Measurements from ENCODE around the gene GNB5.

GNB5 gene

GRCh38 chr15:52236013-52236412, 44.8 kb upstream of the GNB5 start:
- Histone ChIP-seq H2BK5ac (ENCODE audit: low read depth, low read length, poor library complexity, severe bottlenecking) (no peak overlapping the region), H2BK15ac (ENCODE audit: low read depth, poor library complexity, severe bottlenecking) (no peak overlapping the region), H3K9me3 (ENCODE audit: control insufficient read depth, low read length) (no peaks in the 10 kb centered on the region), H3K9ac (ENCODE audit: low read length) (no peak overlapping the region), H3K27me3 (ENCODE audit: control insufficient read depth in 1 of 2, insufficient read depth in 1 of 2, low read length in 2 of 2) (no peaks in the 10 kb centered on the region), H3K4me2 (ENCODE audit: low read length, poor library complexity, severe bottlenecking) (no peak overlapping the region), H2AK5ac (ENCODE audit: low read length, severe bottlenecking) (no peak overlapping the region), H4K91ac (ENCODE audit: low read length) (no peak overlapping the region), H3K18ac (ENCODE audit: low read depth in 1 of 2, low read length in 2 of 2) (no peak overlapping the region), H2BK120ac (ENCODE audit: low read depth, low read length) (no peak overlapping the region), H3K4ac (ENCODE audit: low read depth in 1 of 2, low read length in 2 of 2) (no peak overlapping the region), H3K23ac (ENCODE audit: low read length in 2 of 2) (peak overlapping the region in 1 of 2 experiments; percentile 37), H3K36me3 (ENCODE audit: control insufficient read depth in 1 of 2, insufficient read depth in 2 of 2, low read depth in 1 of 2, low read length in 2 of 2) (no peaks in the 10 kb centered on the region), H3K79me1 (replicated peaks; ENCODE audit: low read length, poor library complexity, severe bottlenecking) (no peaks in the 10 kb centered on the region), H3K27ac (ENCODE audit: low read length, poor library complexity, severe bottlenecking) (no peak overlapping the region), H4K8ac (ENCODE audit: low read length) (no peak overlapping the region), H3K4me3 (ENCODE audit: insufficient read depth in 1 of 2, low read depth in 1 of 2, low read length in 2 of 2) (no peak overlapping the region), H3K4me1 (ENCODE audit: control insufficient read depth, insufficient read depth, low read depth, low read length) (peaks cover 10% of the 10 kb centered on the region), H2BK12ac (ENCODE audit: low read length in 2 of 2) (no peak overlapping the region), H2AFZ (ENCODE audit: low read depth, low read length) (no peak overlapping the region), H3K14ac (ENCODE audit: low read length in 2 of 2) (peak overlapping the region in 1 of 2 experiments; percentile 58)
- DNase-seq = no peak
- 87% methylated on average over 8 of the region's 8 CpGs for WGBS

- no peak overlapping the region for H2BK15ac ChIP-seq (ENCODE audit: low read depth, poor library complexity, severe bottlenecking)
- H3K23ac ChIP-seq (ENCODE audit: low read length in 2 of 2) = no peak overlapping the region
- H3K4ac ChIP-seq (ENCODE audit: low read depth in 1 of 2, low read length in 2 of 2) = no peak overlapping the region
- H2BK12ac ChIP-seq (ENCODE audit: low read length in 2 of 2) = no peak overlapping the region
- no peak overlapping the region for H3K4me3 ChIP-seq (ENCODE audit: insufficient read depth in 1 of 2, low read depth in 1 of 2, low read length in 2 of 2)
- H3K9me3 ChIP-seq (ENCODE audit: control insufficient read depth, low read length) = no peaks in the 10 kb centered on the region
- peaks cover 10% of the 10 kb centered on the region for H3K4me1 ChIP-seq (ENCODE audit: control insufficient read depth, insufficient read depth, low read depth, low read length)
- H4K91ac ChIP-seq (ENCODE audit: low read length) = no peak overlapping the region
- no peak overlapping the region for H3K27ac ChIP-seq (ENCODE audit: low read length, poor library complexity, severe bottlenecking)
- H3K14ac ChIP-seq (ENCODE audit: low read length in 2 of 2) = peak overlapping the region in 1 of 2 experiments; percentile 15
- no peak overlapping the region for H3K4me2 ChIP-seq (ENCODE audit: low read length, poor library complexity, severe bottlenecking)
- no peaks in the 10 kb centered on the region for H3K27me3 ChIP-seq (ENCODE audit: control insufficient read depth in 1 of 2, insufficient read depth in 1 of 2, low read length in 2 of 2)
- no peaks in the 10 kb centered on the region for H3K79me1 ChIP-seq (replicated peaks; ENCODE audit: low read length, poor library complexity, severe bottlenecking)
- peak overlapping the region in 1 of 2 experiments; percentile 0 for H3K18ac ChIP-seq (ENCODE audit: low read depth in 1 of 2, low read length in 2 of 2)
- no peak overlapping the region for H4K8ac ChIP-seq (ENCODE audit: low read length)
- 61% methylated on average over 17 of the region's 17 CpGs for WGBS
- no peak overlapping the region for H2BK120ac ChIP-seq (ENCODE audit: low read depth, low read length)
- no peak overlapping the region for H3K9ac ChIP-seq (ENCODE audit: low read length)
- no peak for DNase-seq
- H3K36me3 ChIP-seq (ENCODE audit: control insufficient read depth in 1 of 2, insufficient read depth in 2 of 2, low read depth in 1 of 2, low read length in 2 of 2) = no peaks in the 10 kb centered on the region
- H2AFZ ChIP-seq (ENCODE audit: low read depth, low read length) = no peak overlapping the region
- H2BK5ac ChIP-seq (ENCODE audit: low read depth, low read length, poor library complexity, severe bottlenecking) = no peak overlapping the region
- no peak overlapping the region for H2AK5ac ChIP-seq (ENCODE audit: low read length, severe bottlenecking)
Observed at GRCh38 chr15:52234596-52235541, 43.7 kb upstream of the GNB5 start.

DNA sequence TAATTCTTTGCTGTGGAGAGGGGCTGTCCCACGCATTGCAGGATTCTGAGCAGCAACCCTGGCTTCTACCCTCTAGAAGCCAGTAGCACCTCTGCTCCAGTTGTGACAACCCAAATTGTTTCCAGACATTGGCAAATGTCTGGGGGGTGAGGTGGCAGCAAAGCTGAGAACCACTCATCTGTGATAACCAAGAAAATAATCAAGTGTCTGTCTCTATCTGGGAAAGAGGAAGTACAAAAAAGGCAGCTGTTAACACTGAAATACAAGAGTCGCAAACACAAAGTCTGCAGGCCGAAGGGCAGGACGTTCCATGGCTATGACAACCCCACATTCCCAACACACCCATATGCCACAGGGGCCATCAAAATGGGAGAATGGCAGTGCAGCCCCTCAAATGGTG, 42.2 kb upstream of the GNB5 start:
- Histone ChIP-seq H3K4ac (ENCODE audit: low read depth in 1 of 2, low read length in 2 of 2) (no peak overlapping the region), H3K4me2 (ENCODE audit: low read length, poor library complexity, severe bottlenecking) (no peak overlapping the region), H3K4me3 (ENCODE audit: insufficient read depth in 1 of 2, low read depth in 1 of 2, low read length in 2 of 2) (peak overlapping the region in 1 of 2 experiments; percentile 36), H3K9me3 (ENCODE audit: control insufficient read depth, low read length) (no peaks in the 10 kb centered on the region), H2BK120ac (ENCODE audit: low read depth, low read length) (no peak overlapping the region), H3K14ac (ENCODE audit: low read length in 2 of 2) (no peak overlapping the region), H3K9ac (ENCODE audit: low read length) (peak overlapping the region; percentile 19), H3K18ac (ENCODE audit: low read depth in 1 of 2, low read length in 2 of 2) (no peak overlapping the region), H4K91ac (ENCODE audit: low read length) (no peak overlapping the region), H2AFZ (ENCODE audit: low read depth, low read length) (no peak overlapping the region), H3K27ac (ENCODE audit: low read length, poor library complexity, severe bottlenecking) (no peak overlapping the region), H2BK5ac (ENCODE audit: low read depth, low read length, poor library complexity, severe bottlenecking) (no peak overlapping the region), H4K8ac (ENCODE audit: low read length) (no peak overlapping the region), H3K27me3 (ENCODE audit: control insufficient read depth in 1 of 2, insufficient read depth in 1 of 2, low read length in 2 of 2) (no peaks in the 10 kb centered on the region), H3K36me3 (ENCODE audit: control insufficient read depth in 1 of 2, insufficient read depth in 2 of 2, low read depth in 1 of 2, low read length in 2 of 2) (no peaks in the 10 kb centered on the region), H3K4me1 (ENCODE audit: control insufficient read depth, insufficient read depth, low read depth, low read length) (peaks cover 11% of the 10 kb centered on the region), H3K79me1 (replicated peaks; ENCODE audit: low read length, poor library complexity, severe bottlenecking) (no peaks in the 10 kb centered on the region), H2BK12ac (ENCODE audit: low read length in 2 of 2) (no peak overlapping the region), H2BK15ac (ENCODE audit: low read depth, poor library complexity, severe bottlenecking) (no peak overlapping the region), H3K23ac (ENCODE audit: low read length in 2 of 2) (no peak overlapping the region), H2AK5ac (ENCODE audit: low read length, severe bottlenecking) (no peak overlapping the region)
- 84% methylated on average over 4 of the region's 4 CpGs for WGBS
- no peak for DNase-seq

DNA sequence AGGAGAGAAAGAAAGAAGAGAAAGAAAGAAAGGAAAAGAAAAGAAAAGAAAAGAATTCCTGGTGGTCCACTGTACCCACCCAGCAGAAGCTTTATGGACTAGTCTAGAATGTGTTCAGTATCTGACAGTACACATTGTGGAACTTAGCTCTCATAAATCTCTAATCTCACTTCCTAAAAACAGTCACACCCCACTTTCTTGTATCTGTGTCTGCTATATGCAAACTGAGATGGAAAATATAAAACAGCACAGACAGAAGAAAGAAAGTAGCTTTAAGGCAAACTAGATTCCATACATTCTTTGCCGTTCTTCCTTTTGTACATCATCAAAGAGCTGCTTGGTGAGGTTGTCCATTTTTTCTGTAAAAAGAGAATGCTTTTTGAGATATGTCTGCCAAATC, 41.1 kb upstream of the GNB5 start:
- Histone ChIP-seq H3K4ac (ENCODE audit: low read depth in 1 of 2, low read length in 2 of 2) (no peak overlapping the region), H3K9ac (ENCODE audit: low read length) (peak overlapping the region; percentile 4), H3K79me1 (replicated peaks; ENCODE audit: low read length, poor library complexity, severe bottlenecking) (no peaks in the 10 kb centered on the region), H2AFZ (ENCODE audit: low read depth, low read length) (no peak overlapping the region), H3K36me3 (ENCODE audit: control insufficient read depth in 1 of 2, insufficient read depth in 2 of 2, low read depth in 1 of 2, low read length in 2 of 2) (no peaks in the 10 kb centered on the region), H4K91ac (ENCODE audit: low read length) (no peak overlapping the region), H2AK5ac (ENCODE audit: low read length, severe bottlenecking) (no peak overlapping the region), H2BK12ac (ENCODE audit: low read length in 2 of 2) (no peak overlapping the region), H3K4me3 (ENCODE audit: insufficient read depth in 1 of 2, low read depth in 1 of 2, low read length in 2 of 2) (no peak overlapping the region), H2BK5ac (ENCODE audit: low read depth, low read length, poor library complexity, severe bottlenecking) (no peak overlapping the region), H3K23ac (ENCODE audit: low read length in 2 of 2) (no peak overlapping the region), H3K27ac (ENCODE audit: low read length, poor library complexity, severe bottlenecking) (no peak overlapping the region), H3K9me3 (ENCODE audit: control insufficient read depth, low read length) (no peaks in the 10 kb centered on the region), H3K27me3 (ENCODE audit: control insufficient read depth in 1 of 2, insufficient read depth in 1 of 2, low read length in 2 of 2) (no peaks in the 10 kb centered on the region), H3K4me2 (ENCODE audit: low read length, poor library complexity, severe bottlenecking) (no peak overlapping the region), H3K18ac (ENCODE audit: low read depth in 1 of 2, low read length in 2 of 2) (no peak overlapping the region), H3K4me1 (ENCODE audit: control insufficient read depth, insufficient read depth, low read depth, low read length) (peaks cover 11% of the 10 kb centered on the region), H3K14ac (ENCODE audit: low read length in 2 of 2) (no peak overlapping the region), H2BK15ac (ENCODE audit: low read depth, poor library complexity, severe bottlenecking) (no peak overlapping the region), H2BK120ac (ENCODE audit: low read depth, low read length) (no peak overlapping the region), H4K8ac (ENCODE audit: low read length) (no peak overlapping the region)
- no peak for DNase-seq
- WGBS = 50% methylated on average over 1 of the region's 1 CpG
